Erythroblast (primary cell): ENCODE data around the gene RHOBTB1.

Experiments used
- GATA1 ChIP-seq: IDR thresholded peaks from 2 replicates; pipeline ENCODE4 v1.6.1; 2011; ENCODE audit warnings: low read depth, mild to moderate bottlenecking, control low read depth, low read length, moderate library complexity
- POLR2A ChIP-seq: IDR thresholded peaks from 2 replicates; pipeline ENCODE4 v1.6.1; 2011; ENCODE audit warnings: mild to moderate bottlenecking, low read length

GRCh38 chr10:60962946-60963345 is 19.0 kb upstream of the RHOBTB1 start:
- TF ChIP-seq POLR2A (no peak), GATA1 (no peak)
